GM18499 (cell line): ENCODE results near the gene TMA7.
"Not testable (repeated sequence)": the region's sequence is repeated elsewhere in the genome, so short reads cannot be mapped to it uniquely, and the experiment has no call there.

Experiments
- ATAC-seq: cut with Tn5 transposase; IDR thresholded peaks from one replicate; pipeline ENCODE4 v1.9.1; 2021; ENCODE audit warnings: moderate number of reproducible peaks; ENCODE audit not compliant: insufficient read depth, unreplicated experiment

Gene TMA7

DNA sequence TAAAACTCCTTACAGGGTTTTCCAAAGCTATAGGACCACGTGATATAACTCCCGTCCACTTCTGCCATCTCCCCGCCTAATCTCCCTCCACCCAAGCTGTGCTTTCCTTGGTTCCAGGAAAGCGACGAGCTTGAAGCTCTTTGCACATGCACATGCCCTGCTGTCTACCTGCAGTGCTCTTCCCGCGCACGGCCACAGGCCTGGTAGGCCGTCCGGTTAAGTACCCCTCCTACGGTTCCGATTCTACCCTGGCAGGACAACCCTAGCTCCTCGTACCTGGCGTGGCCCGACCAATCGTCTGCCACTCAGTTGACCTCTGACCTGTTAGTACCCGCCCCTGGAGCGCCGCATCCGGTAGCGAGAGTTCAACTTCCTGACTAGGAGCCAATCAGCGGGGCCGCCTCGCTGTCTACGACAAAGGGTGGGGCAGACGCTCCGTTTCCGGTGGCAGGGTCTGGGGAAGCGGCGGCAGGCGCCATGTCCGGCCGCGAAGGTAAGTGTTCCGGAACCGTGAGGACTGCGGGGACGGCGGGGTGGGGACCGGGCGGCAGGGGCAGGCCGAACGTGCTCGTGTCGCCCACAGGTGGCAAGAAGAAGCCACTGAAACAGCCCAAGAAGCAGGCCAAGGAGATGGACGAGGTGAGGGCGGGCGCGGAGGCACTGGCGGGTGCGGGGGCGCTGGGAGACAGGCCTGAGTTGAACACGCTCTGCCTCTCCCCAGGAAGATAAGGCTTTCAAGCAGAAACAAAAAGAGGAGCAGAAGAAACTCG is at the start of gene TMA7, which contains the start of gene CCDC51:
Gene TMA7, plus strand, starts transcription at position 438 of the 770 bp plus-strand sequence. Its CDS starts 40 bp downstream, at position 478.
Gene CCDC51, minus strand, starts transcription at position 300 of the 770 bp plus-strand sequence. CDS start 4,991 bp downstream, outside the sequence.
- ATAC-seq = peak; percentile 79

DNA sequence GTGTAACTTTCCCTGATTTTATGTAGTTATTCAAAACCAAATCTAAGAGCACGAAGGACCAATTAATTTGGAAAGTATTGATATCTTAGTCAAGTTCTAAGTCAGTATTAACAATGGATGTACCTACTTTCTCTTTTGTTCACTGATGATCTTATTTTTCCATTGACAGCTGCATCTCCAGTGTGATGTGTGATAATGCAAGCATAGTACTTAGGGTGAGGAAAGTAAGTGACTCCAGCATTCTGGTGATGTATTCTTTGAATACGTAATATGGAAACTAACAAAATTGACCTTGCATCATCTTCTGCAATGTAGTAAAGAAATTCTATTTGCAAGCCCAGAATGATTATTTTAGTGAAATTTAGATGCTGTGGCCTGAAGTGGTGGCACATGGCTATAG is 45.7 kb upstream of the TMA7 start:
- ATAC-seq = no peak

GRCh38 chr3:48395714-48396113 is 44.3 kb upstream of the TMA7 start:
- no peak for ATAC-seq

- ATAC-seq = no peak
Observed at GRCh38 chr3:48397767-48398681, 42.0 kb upstream of the TMA7 start.

- ATAC-seq = no peak
Observed at GRCh38 chr3:48398701-48399386, 41.2 kb upstream of the TMA7 start.

DNA sequence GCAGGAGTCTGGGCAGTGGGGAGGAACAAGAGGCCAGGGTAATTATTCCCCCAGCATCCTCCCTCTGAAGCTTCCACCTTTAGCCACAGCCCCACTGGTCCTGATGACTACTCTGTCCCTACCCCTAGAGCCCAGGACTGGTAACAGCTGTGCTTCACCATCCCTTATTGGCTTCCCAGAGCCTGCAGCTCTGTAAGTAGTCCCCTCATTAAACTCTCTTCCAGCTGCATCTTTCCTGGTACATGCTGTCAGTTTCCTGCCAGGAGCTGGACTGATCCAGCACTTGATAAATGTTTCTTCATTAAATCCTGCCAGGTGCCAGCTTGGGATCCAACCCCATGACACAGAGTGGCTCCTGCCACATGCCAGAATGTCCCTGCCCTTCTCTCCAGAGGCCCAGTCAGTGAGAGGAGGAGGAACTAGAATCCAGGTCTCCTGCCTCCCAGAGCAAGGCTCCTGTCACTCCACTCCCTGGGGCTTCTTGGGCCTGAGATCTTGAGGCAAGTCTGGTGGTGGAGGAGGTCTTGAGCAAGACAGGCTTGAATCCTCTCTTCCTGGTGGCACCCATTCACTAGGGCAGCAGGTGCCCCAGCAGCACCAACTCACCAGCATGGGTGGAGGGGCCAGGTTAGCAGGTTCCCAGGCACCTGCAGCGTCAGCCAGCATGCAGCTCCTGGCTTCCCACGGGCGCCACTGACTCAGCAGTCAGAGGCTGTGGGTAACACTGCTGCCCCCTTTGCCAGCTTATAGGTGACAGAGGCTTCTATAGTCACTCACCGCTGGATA is 40.5 kb upstream of the TMA7 start:
- no peak for ATAC-seq

DNA sequence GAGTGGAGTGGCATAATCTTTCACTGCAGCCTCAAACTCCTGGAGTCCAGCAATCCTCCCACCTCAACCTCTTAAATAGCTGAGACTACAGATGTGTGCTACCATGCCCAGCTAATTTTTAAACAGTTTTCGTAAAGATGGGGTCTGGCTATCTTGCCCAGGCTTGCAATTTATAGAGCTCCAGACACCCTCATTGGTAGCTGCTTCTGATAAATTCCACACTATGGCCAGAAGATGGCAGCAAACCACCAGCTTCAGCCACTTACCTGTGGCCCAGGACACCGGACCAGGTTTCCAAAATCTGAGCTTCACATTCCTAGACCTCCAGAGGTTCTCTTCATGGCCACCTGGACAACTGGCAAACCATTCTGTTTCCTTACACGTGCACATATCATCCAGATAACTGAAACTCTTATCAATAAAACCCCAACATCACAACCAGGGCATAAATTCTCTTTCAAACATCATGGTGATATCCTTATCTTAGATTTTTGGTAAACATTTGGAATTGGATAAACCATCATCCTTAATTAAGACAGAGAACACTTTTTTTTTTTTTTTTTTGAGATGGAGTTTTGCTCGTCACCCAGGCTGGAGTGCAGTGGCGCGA is 39.1 kb upstream of the TMA7 start:
- ATAC-seq = no peak

GRCh38 chr3:48401434-48401901 is 38.6 kb upstream of the TMA7 start:
- ATAC-seq = not testable (repeated sequence)

DNA sequence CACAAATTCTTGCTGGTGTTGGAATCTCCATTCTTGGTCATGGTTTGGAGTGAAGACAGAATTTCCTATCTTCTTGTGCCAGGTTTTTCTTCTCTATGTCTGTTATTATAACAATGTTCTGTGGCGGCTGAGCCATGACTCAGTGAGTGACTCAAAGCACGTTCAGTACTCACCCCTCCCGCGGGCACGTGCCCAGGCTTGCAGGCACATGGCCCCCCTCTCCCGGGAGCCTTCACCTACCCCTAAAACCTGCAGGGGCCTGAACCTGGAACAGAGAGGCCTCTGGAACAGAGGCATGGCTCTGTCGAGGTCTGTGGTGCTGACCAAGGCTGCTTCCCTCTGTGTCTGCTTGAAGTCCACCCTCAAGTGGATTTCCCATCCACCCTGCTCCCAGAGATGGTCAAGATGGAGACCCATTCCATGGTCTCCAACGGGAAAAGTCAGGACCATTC is 37.8 kb upstream of the TMA7 start:
- ATAC-seq = no peak

- no peak for ATAC-seq
Observed at GRCh38 chr3:48402907-48403306, 37.1 kb upstream of the TMA7 start.

- no peak for ATAC-seq
Observed at GRCh38 chr3:48403533-48404439, 36.3 kb upstream of the TMA7 start.

GRCh38 chr3:48404440-48405342 is 35.4 kb upstream of the TMA7 start:
- ATAC-seq = no peak

- no peak for ATAC-seq
Observed at GRCh38 chr3:48405343-48405881, 34.6 kb upstream of the TMA7 start.

- no peak for ATAC-seq
Observed at GRCh38 chr3:48405971-48406370, 34.1 kb upstream of the TMA7 start.

- no peak for ATAC-seq
Observed at GRCh38 chr3:48406443-48407431, 33.3 kb upstream of the TMA7 start.
